ENCODE measurements around the gene ELMO1. TPM values are rescaled to one million over a fixed set of nuclear protein-coding genes. Genes with fewer than 3 reads are reported as not detected.
A peak's percentile ranks its signal among the peaks of the same experiment; 100 is the strongest.

ELMO1 gene
- total and polyA plus RNA-seq, 2 of the 13 experiments (the other 11 are each of a cell fraction or from before 2014, with no cell fraction given), result 0.11 to 0.17 TPM

- TF ChIP-seq, protein P1, sequence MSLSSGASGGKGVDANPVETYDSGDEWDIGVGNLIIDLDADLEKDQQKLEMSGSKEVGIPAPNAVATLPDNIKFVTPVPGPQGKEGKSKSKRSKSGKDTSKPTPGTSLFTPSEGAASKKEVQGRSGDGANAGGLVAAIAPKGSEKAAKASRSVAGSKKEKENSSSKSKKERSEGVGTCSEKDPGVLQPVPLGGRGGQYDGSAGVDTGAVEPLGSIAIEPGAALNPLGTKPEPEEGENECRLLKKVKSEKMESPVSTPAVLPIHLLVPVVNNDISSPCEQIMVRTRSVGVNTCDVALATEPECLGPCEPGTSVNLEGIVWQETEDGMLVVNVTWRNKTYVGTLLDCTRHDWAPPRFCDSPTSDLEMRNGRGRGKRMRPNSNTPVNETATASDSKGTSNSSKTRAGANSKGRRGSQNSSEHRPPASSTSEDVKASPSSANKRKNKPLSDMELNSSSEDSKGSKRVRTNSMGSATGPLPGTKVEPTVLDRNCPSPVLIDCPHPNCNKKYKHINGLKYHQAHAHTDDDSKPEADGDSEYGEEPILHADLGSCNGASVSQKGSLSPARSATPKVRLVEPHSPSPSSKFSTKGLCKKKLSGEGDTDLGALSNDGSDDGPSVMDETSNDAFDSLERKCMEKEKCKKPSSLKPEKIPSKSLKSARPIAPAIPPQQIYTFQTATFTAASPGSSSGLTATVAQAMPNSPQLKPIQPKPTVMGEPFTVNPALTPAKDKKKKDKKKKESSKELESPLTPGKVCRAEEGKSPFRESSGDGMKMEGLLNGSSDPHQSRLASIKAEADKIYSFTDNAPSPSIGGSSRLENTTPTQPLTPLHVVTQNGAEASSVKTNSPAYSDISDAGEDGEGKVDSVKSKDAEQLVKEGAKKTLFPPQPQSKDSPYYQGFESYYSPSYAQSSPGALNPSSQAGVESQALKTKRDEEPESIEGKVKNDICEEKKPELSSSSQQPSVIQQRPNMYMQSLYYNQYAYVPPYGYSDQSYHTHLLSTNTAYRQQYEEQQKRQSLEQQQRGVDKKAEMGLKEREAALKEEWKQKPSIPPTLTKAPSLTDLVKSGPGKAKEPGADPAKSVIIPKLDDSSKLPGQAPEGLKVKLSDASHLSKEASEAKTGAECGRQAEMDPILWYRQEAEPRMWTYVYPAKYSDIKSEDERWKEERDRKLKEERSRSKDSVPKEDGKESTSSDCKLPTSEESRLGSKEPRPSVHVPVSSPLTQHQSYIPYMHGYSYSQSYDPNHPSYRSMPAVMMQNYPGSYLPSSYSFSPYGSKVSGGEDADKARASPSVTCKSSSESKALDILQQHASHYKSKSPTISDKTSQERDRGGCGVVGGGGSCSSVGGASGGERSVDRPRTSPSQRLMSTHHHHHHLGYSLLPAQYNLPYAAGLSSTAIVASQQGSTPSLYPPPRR (CRISPR knock-in tag; IDR thresholded peaks at IDR 0.05; ENCODE audit: borderline replicate concordance), result no peak
- TF ChIP-seq ZNF598 (CRISPR knock-in tag; IDR thresholded peaks at IDR 0.05; ENCODE audit: borderline replicate concordance) (no peak), ZNF18 (CRISPR knock-in tag; IDR thresholded peaks at IDR 0.05; ENCODE audit: insufficient replicate concordance) (no peak), SMARCC2 (IDR thresholded peaks at IDR 0.05) (no peak), ZSCAN9 (CRISPR knock-in tag; IDR thresholded peaks at IDR 0.05; ENCODE audit: borderline replicate concordance) (no peak), ZNF124 (CRISPR knock-in tag; IDR thresholded peaks at IDR 0.05) (no peak), ZBTB20 (CRISPR knock-in tag; IDR thresholded peaks at IDR 0.05; ENCODE audit: borderline replicate concordance, low read depth) (no peak), ZNF629 (CRISPR knock-in tag; conservative IDR thresholded peaks at IDR 0.05) (no peak), MXD4 (CRISPR knock-in tag; IDR thresholded peaks at IDR 0.05) (no peak), MLLT10 (CRISPR knock-in tag; IDR thresholded peaks at IDR 0.05) (no peak), CREB1 (IDR thresholded peaks at IDR 0.05) (0 out of 2 replicates have a peak, but pooled peaks have one; percentile 21), CREB1 (CRISPR knock-in tag; IDR thresholded peaks at IDR 0.05) (no peak; the same call in 1 of the 2 replicates), JUND (CRISPR knock-in tag; IDR thresholded peaks at IDR 0.05) (peak; percentile 93), PAXIP1 (CRISPR knock-in tag; conservative IDR thresholded peaks at IDR 0.05) (0 out of 2 replicates have a peak, but pooled peaks have one; percentile 25), JUN (CRISPR knock-in tag; IDR thresholded peaks at IDR 0.05) (peak; percentile 91), EZH2 (conservative IDR thresholded peaks at IDR 0.05; ENCODE audit: low read depth, low read length) (no peak), U2AF2 (IDR thresholded peaks at IDR 0.05; ENCODE audit: low read depth, low read length) (no peak)
- TF ChIP-seq, protein P2, sequence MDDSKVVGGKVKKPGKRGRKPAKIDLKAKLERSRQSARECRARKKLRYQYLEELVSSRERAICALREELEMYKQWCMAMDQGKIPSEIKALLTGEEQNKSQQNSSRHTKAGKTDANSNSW (CRISPR knock-in tag; IDR thresholded peaks at IDR 0.05; ENCODE audit: borderline replicate concordance), result no peak
- TF ChIP-seq, protein P3, sequence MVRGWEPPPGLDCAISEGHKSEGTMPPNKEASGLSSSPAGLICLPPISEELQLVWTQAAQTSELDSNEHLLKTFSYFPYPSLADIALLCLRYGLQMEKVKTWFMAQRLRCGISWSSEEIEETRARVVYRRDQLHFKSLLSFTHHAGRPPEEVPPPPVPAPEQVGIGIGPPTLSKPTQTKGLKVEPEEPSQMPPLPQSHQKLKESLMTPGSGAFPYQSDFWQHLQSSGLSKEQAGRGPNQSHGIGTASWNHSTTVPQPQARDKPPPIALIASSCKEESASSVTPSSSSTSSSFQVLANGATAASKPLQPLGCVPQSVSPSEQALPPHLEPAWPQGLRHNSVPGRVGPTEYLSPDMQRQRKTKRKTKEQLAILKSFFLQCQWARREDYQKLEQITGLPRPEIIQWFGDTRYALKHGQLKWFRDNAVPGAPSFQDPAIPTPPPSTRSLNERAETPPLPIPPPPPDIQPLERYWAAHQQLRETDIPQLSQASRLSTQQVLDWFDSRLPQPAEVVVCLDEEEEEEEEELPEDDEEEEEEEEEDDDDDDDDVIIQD (CRISPR knock-in tag; IDR thresholded peaks at IDR 0.05; ENCODE audit: low read depth), result peak; percentile 36; the same call in 1 of the 2 replicates
These were observed 358.7 kb downstream of the ELMO1 start (continued) for GRCh38 chr7:37089972-37090371.

All from HepG2 (cell line).